Fibroblast of villous mesenchyme (primary cell): ENCODE data around the gene MT1G. TPM values are rescaled to one million over a fixed set of nuclear protein-coding genes. Genes with fewer than 3 reads are reported as not detected.

ENCODE experiments used
- DNase-seq: peaks from one replicate; pipeline ENCODE4 v3.0.0-alpha.2; 2010; ENCODE audit warnings: low read depth
- H3K4me3 ChIP-seq: 2 replicates; pipeline ENCODE4 v1.5.1; 2011; ENCODE audit warnings: low read depth, mild to moderate bottlenecking, low read length
- CTCF ChIP-seq: IDR thresholded peaks from 2 replicates; pipeline ENCODE4 v1.5.1; 2012; ENCODE audit warnings: low read depth, mild to moderate bottlenecking, low read length; ENCODE audit not compliant: insufficient read depth
- total RNA-seq: library from RNA; depleted of rRNA; stranded (reverse); fragments of >200 nt; gene quantifications from 2 replicates; pipeline ENCODE4 v1.2.3, GENCODE V29; 2012

The MT1G gene
- total RNA-seq, 1 donor = not detected

GRCh38 chr16:56709443-56710040 lies 41.7 kb upstream of the MT1G start:
- DNase-seq = no peak
- H3K4me3 ChIP-seq = no peak overlapping the region
- no peak for TF ChIP-seq CTCF

- no peak overlapping the region for H3K4me3 ChIP-seq
- no peak for TF ChIP-seq CTCF
- no peak for DNase-seq
These were observed 40.9 kb upstream of the MT1G start for GRCh38 chr16:56708525-56709442.

GRCh38 chr16:56702836-56703235 lies 35.0 kb upstream of the MT1G start:
- H3K4me3 ChIP-seq = no peak overlapping the region
- no peak for TF ChIP-seq CTCF
- no peak for DNase-seq

- no peak for DNase-seq
- no peak for TF ChIP-seq CTCF
- no peak overlapping the region for H3K4me3 ChIP-seq
These were observed 33.7 kb upstream of the MT1G start for GRCh38 chr16:56701534-56701933.

- no peak overlapping the region for H3K4me3 ChIP-seq
- DNase-seq = no peak
- no peak for TF ChIP-seq CTCF
These were observed 32.8 kb upstream of the MT1G start for GRCh38 chr16:56700631-56701030.

GRCh38 chr16:56700195-56700594 lies 32.3 kb upstream of the MT1G start:
- no peak overlapping the region for H3K4me3 ChIP-seq
- TF ChIP-seq CTCF = no peak
- peak; percentile 43 for DNase-seq
